Measurements from ENCODE around the gene SLC22A16. TPM values are rescaled to one million over a fixed set of nuclear protein-coding genes. Genes with fewer than 3 reads are reported as not detected.

Gene SLC22A16
- total and polyA plus RNA-seq, 2 of the 8 experiments (the other 6 are each of a cell fraction or from before 2014, with no cell fraction given), result not detected

- H4K20me1 ChIP-seq (replicated peaks in 1 of 2; ENCODE audit: control insufficient read depth in 1 of 2, insufficient read depth in 2 of 2, low read length in 2 of 2), result no peaks in the 10 kb centered on the region
These were observed 57.2 kb downstream of the SLC22A16 start for GRCh38 chr6:110419028-110419739.

More at GRCh38 chr6:110419028-110419739, 57.2 kb downstream of the SLC22A16 start:
- Histone ChIP-seq H2BK5ac (ENCODE audit: low read depth, low read length) (no peak overlapping the region), H3K23me2 (ENCODE audit: low read depth, low read length) (no peaks in the 10 kb centered on the region), H2BK20ac (ENCODE audit: low read length) (no peak overlapping the region), H2AK5ac (ENCODE audit: low read depth, low read length) (no peak overlapping the region), H2BK120ac (replicated peaks; ENCODE audit: low read depth, low read length) (no peak overlapping the region), H3K27me3 (replicated peaks in 1 of 4; ENCODE audit: control insufficient read depth in 3 of 4, extremely low read depth in 1 of 4, insufficient read depth in 3 of 4, low read length in 3 of 4) (no peaks in the 10 kb centered on the region), H3K23ac (ENCODE audit: insufficient read length) (no peak overlapping the region), H3K9me3 (ENCODE audit: insufficient read depth in 2 of 2, low read depth in 1 of 2, low read length in 1 of 2) (peaks cover 3 to 9% of the 10 kb centered on the region in 2 experiments; a peak in 2 of 4 replicates), H3K14ac (ENCODE audit: insufficient read length) (no peak overlapping the region), H3K4ac (replicated peaks; ENCODE audit: insufficient read length, low read depth, low read length) (no peak overlapping the region), H3K56ac (replicated peaks; ENCODE audit: insufficient read length, low read depth, low read length) (no peak overlapping the region), H3K79me2 (ENCODE audit: control insufficient read depth in 1 of 2, insufficient read depth in 2 of 2, low read length in 2 of 2) (no peaks in the 10 kb centered on the region), H3K79me1 (ENCODE audit: low read depth, low read length) (no peaks in the 10 kb centered on the region), H4K8ac (ENCODE audit: extremely low read depth, insufficient read depth, low read length) (no peak overlapping the region), H2AFZ (ENCODE audit: low read length) (no peak overlapping the region), H3K9ac (replicated peaks in 1 of 4; ENCODE audit: extremely low read depth in 1 of 4, low read depth in 3 of 4, low read length in 3 of 4) (no peak overlapping the region), H3K18ac (ENCODE audit: extremely low read depth, low read length) (no peak overlapping the region), H2BK15ac (ENCODE audit: low read length) (no peak overlapping the region), H3K4me1 (replicated peaks in 1 of 4; ENCODE audit: control insufficient read depth in 3 of 4, insufficient read depth in 4 of 4, low read length in 3 of 4) (no peaks in the 10 kb centered on the region), H3K4me3 (ENCODE audit: extremely low read depth in 1 of 4, insufficient read depth in 2 of 4, low read depth in 3 of 4, low read length in 4 of 4) (no peak overlapping the region), H3K36me3 (ENCODE audit: control insufficient read depth in 2 of 4, insufficient read depth in 4 of 4, low read length in 3 of 4) (no peaks in the 10 kb centered on the region), H4K91ac (replicated peaks; ENCODE audit: insufficient read length, low read length) (no peak overlapping the region), H3K27ac (ENCODE audit: low read depth, low read length) (no peak overlapping the region), H3K4me2 (ENCODE audit: insufficient read depth in 1 of 2, low read depth in 2 of 2, low read length in 2 of 2) (no peak overlapping the region), H2BK12ac (ENCODE audit: low read depth, low read length) (no peak overlapping the region), H4K5ac (ENCODE audit: insufficient read length, low read depth, low read length) (no peak overlapping the region)
- no peak for FAIRE-seq
- ChIA-PET POLR2A (ENCODE audit: partially characterized antibody) (no interaction called here), CTCF (ENCODE audit: partially characterized antibody) (no interaction called here)
- WGBS, 2 experiments (ENCODE audit: extremely low coverage in 1 of 2, insufficient coverage in 1 of 2, insufficient read length in 1 of 2, insufficient replicate concordance in 2 of 2, low coverage in 1 of 2, low lambda C conversion rate in 2 of 2, missing lambda C conversion rate in 1 of 2), result 88% methylated on average over 6 of the region's 6 CpGs; no CpG with 5 or more reads in 1 of the 2 experiments
- DNase-seq (ENCODE audit: low read depth in 1 of 2, low spot score in 2 of 2), result no peak
- TF ChIP-seq KDM5A (IDR thresholded peaks at IDR 0.05; ENCODE audit: low read length), result no peak
- TF ChIP-seq MAFK (IDR thresholded peaks at IDR 0.05; ENCODE audit: low read depth, low read length), result no peak
- TF ChIP-seq RFX5 (IDR thresholded peaks at IDR 0.05; ENCODE audit: borderline replicate concordance, low read depth, low read length), result no peak
- TF ChIP-seq NRF1 (IDR thresholded peaks at IDR 0.05; ENCODE audit: low read depth, low read length), result no peak
- TF ChIP-seq CBX5 (IDR thresholded peaks at IDR 0.05; ENCODE audit: low read depth, low read length), result no peak
- TF ChIP-seq TCF12 (IDR thresholded peaks at IDR 0.05; ENCODE audit: low read depth, low read length), result no peak
- no peak for TF ChIP-seq ASH2L (IDR thresholded peaks at IDR 0.05; ENCODE audit: low read length)
- TF ChIP-seq POU5F1 (IDR thresholded peaks at IDR 0.05; ENCODE audit: low read depth, low read length), result no peak
- TF ChIP-seq SP4 (IDR thresholded peaks at IDR 0.05; ENCODE audit: low read length), result no peak
- no peak for TF ChIP-seq MAX (IDR thresholded peaks at IDR 0.05)
- TF ChIP-seq BACH1 (IDR thresholded peaks at IDR 0.05; ENCODE audit: low read length), result no peak
- TF ChIP-seq PHF8 (conservative IDR thresholded peaks at IDR 0.05; ENCODE audit: low read depth, low read length), result no peak
- no peak for TF ChIP-seq SP2 (IDR thresholded peaks at IDR 0.05; ENCODE audit: low read length)
- TF ChIP-seq RXRA (IDR thresholded peaks at IDR 0.05; ENCODE audit: insufficient read depth, low read depth, low read length), result no peak
